GM12878 (cell line): ENCODE measurements around the gene PLA2G15. TPM values are rescaled to one million over a fixed set of nuclear protein-coding genes. Genes with fewer than 3 reads are reported as not detected.

Experiments used
- ATAC-seq: fragments of 200-7000 bp; cut with Tn5 transposase; 3 replicates; pipeline ENCODE4 v1.9.1; 2020; ENCODE audit warnings: mild to moderate bottlenecking, moderate library complexity
- BruUV-seq: library from RNA; stranded (reverse); fragments of 400-500 nt; replicated peaks from 2 replicates; lab custom pipeline; 2021; lab: Mats Ljungman, UMichigan
- CTCF ChIA-PET: fragments of 300-600 bp; sonication (Branson Sonifier 250); formaldehyde crosslinking; extraction: SDS; loops from one replicate; lab custom pipeline; 2021; ENCODE audit warnings: inconsistent platforms; lab: Yijun Ruan, JAX
- POLR2A ChIA-PET: fragments of 350-600 bp; formaldehyde crosslinking; extraction: SDS; loops from one replicate; lab custom pipeline; 2021; ENCODE audit warnings: inconsistent platforms; lab: Charles Lee
- RAD21 ChIA-PET: fragments of 300-600 bp; sonication (Branson Sonifier 250); formaldehyde crosslinking; loops from one replicate; lab custom pipeline; 2023; ENCODE audit warnings: antibody characterized with exemption; ENCODE audit not compliant: unreplicated experiment; lab: Charles Lee
- SMC1A ChIA-PET: fragments of 300-600 bp; sonication (Branson Sonifier 250); formaldehyde crosslinking; loops from one replicate; lab custom pipeline; 2023; ENCODE audit not compliant: unreplicated experiment, uncharacterized antibody; lab: Charles Lee
- DNase-seq: peaks from one replicate; pipeline ENCODE4 v3.0.0-alpha.2; 2011; ENCODE audit warnings: low read depth, low spot score
- FAIRE-seq: peaks from 3 replicates; lab custom pipeline; 2011; peaks lifted over from hg19 to GRCh38; lab: Jason Lieb, UNC
- H2AFZ ChIP-seq: 2 replicates; pipeline ENCODE4 v1.6.0; 2011; ENCODE audit warnings: low read depth, low read length, control low read depth; ENCODE audit not compliant: control insufficient read depth
- H3K27ac ChIP-seq: 2 replicates; pipeline ENCODE4 v1.5.1; 2011; ENCODE audit warnings: control low read depth; ENCODE audit not compliant: control insufficient read depth, insufficient read depth
- H3K27me3 ChIP-seq, 2 experiments: replicated peaks in 1 of 2; 2 replicates each; pipeline versions ENCODE4 v1.6.0 to v1.6.1; 2011; ENCODE audit warnings: low read length in 1 of 2; ENCODE audit not compliant: control insufficient read depth in 2 of 2, insufficient read depth in 2 of 2
- H3K36me3 ChIP-seq, 2 experiments: 2 replicates each; pipeline ENCODE4 v1.5.1; 2011; ENCODE audit warnings: low read length in 1 of 2; ENCODE audit not compliant: control insufficient read depth in 2 of 2, insufficient read depth in 2 of 2
- H3K4me1 ChIP-seq: 2 replicates; pipeline ENCODE4 v1.6.1; 2011; ENCODE audit warnings: mild to moderate bottlenecking, low read length, moderate library complexity, mixed read lengths; ENCODE audit not compliant: control insufficient read depth, insufficient read depth
- H3K4me2 ChIP-seq: 2 replicates; pipeline ENCODE4 v1.6.0; 2011; ENCODE audit warnings: control low read depth; ENCODE audit not compliant: control insufficient read depth, insufficient read depth
- H3K4me3 ChIP-seq: fragments of 200-600 bp; sonication (generic); 2 replicates; pipeline ENCODE4 v1.5.1; 2016
- H3K79me2 ChIP-seq: 2 replicates; pipeline ENCODE4 v1.6.0; 2011; ENCODE audit warnings: low read length; ENCODE audit not compliant: control insufficient read depth, insufficient read depth
- H3K9ac ChIP-seq: 2 replicates; pipeline ENCODE4 v1.8.0; 2011; ENCODE audit warnings: low read length, control low read depth, mixed read lengths; ENCODE audit not compliant: control insufficient read depth, insufficient read depth
- H3K9me3 ChIP-seq: replicated peaks from 3 replicates; pipeline ENCODE4 v1.5.1; 2011; ENCODE audit warnings: mild to moderate bottlenecking, low read length; ENCODE audit not compliant: control insufficient read depth, insufficient read depth
- H4K20me1 ChIP-seq: 2 replicates; pipeline ENCODE4 v1.6.0; 2011; ENCODE audit not compliant: control insufficient read depth, insufficient read depth
- BHLHE40 ChIP-seq, 2 experiments: fragments of 450-650 bp in 1 of 2; IDR thresholded peaks; 2 replicates each; pipeline ENCODE4 v1.6.1; 2011 to 2017; ENCODE audit warnings: low read depth in 2 of 2, borderline replicate concordance in 1 of 2, improper control_type of control experiment in 1 of 2, low read length in 1 of 2, mild to moderate bottlenecking in 1 of 2
- BRCA1 ChIP-seq: IDR thresholded peaks from 2 replicates; pipeline ENCODE4 v1.6.1; 2011; ENCODE audit warnings: low read depth, low read length, improper control_type of control experiment
- E4F1 ChIP-seq: fragments of 450-650 bp; IDR thresholded peaks from 2 replicates; pipeline ENCODE4 v1.6.1; 2018; ENCODE audit warnings: borderline replicate concordance, mild to moderate bottlenecking; ENCODE audit not compliant: partially characterized antibody
- JUND ChIP-seq: IDR thresholded peaks from 2 replicates; pipeline ENCODE4 v1.6.1; 2012; ENCODE audit warnings: low read depth, mild to moderate bottlenecking, low read length, improper control_type of control experiment, moderate library complexity
- LARP7 ChIP-seq: fragments of 450-650 bp; IDR thresholded peaks from 2 replicates; pipeline ENCODE4 v1.6.1; 2017; ENCODE audit warnings: mild to moderate bottlenecking
- NR2C1 ChIP-seq: fragments of 450-650 bp; IDR thresholded peaks from 2 replicates; pipeline ENCODE4 v1.6.1; 2017; ENCODE audit warnings: antibody characterized with exemption, mild to moderate bottlenecking, moderate library complexity
- POLR2A ChIP-seq: IDR thresholded peaks from 2 replicates; pipeline ENCODE4 v1.6.1; 2011; ENCODE audit warnings: low read depth, mild to moderate bottlenecking, low read length
- POLR2AphosphoS2 ChIP-seq: IDR thresholded peaks from 2 replicates; pipeline ENCODE4 v1.6.1; 2011; ENCODE audit warnings: low read depth, mild to moderate bottlenecking, low read length, improper control_type of control experiment, moderate library complexity
- RUNX3 ChIP-seq: IDR thresholded peaks from 2 replicates; pipeline ENCODE4 v1.6.1; 2012; ENCODE audit warnings: low read length, inconsistent platforms
- TAF1 ChIP-seq: IDR thresholded peaks from 2 replicates; pipeline ENCODE4 v1.6.1; 2011; ENCODE audit warnings: mild to moderate bottlenecking, low read depth, low read length, borderline replicate concordance
- TCF7 ChIP-seq: IDR thresholded peaks from 2 replicates; pipeline ENCODE4 v1.6.1; 2014; ENCODE audit warnings: antibody characterized with exemption, borderline replicate concordance
- WRNIP1 ChIP-seq: IDR thresholded peaks from 2 replicates; pipeline ENCODE4 v1.6.1; 2011; ENCODE audit warnings: low read depth, low read length, improper control_type of control experiment, borderline replicate concordance
- WGBS: methylation state at CpG from one replicate; pipeline ENCODE4 v1.1.6; 2016; ENCODE audit warnings: low lambda C conversion rate; ENCODE audit not compliant: insufficient replicate concordance, insufficient coverage; ENCODE audit errors: missing lambda C conversion rate; 5-methylcytosine and 5-hydroxymethylcytosine counted together
- in situ Hi-C: fragments of 300-500 bp; cut with MboI; formaldehyde crosslinking; loops from 9 replicates; pipeline ENCODE4 v1.14.3; 2018; ENCODE audit warnings: mixed read lengths
- intact Hi-C: fragments of 100-400 bp; cut with micrococcal nuclease; formaldehyde crosslinking; loops from one replicate; pipeline ENCODE4 v1.14.2; 2022; ENCODE audit not compliant: unreplicated experiment
- polyA plus RNA-seq, 11 experiments: library from polyadenylated mRNA; depleted of rRNA in 4 of 11; unstranded in 6 of 11; stranded (reverse) in 5 of 11; fragments of >200 nt; fragmentation: Nextera tagmentation in 4 of 11; fragmentation: Illumina TruSeq in 1 of 11; extraction: Ambion mirVana in 4 of 11; extraction: Trizol in 1 of 11; gene quantifications; 1 replicate in 1 of 11; 2 replicates in 10 of 11; pipeline versions ENCODE4 v1.2.1 to v1.2.3, GENCODE V29; 2011 to 2016; ENCODE audit warnings: inconsistent platforms in 2 of 11, missing spikeins in 2 of 11, low read depth in 1 of 11
- total RNA-seq, 4 experiments: library from RNA; depleted of rRNA in 3 of 4; stranded (reverse); fragments of >200 nt in 3 of 4; fragmentation: Illumina TruSeq in 1 of 4; extraction: Trizol in 1 of 4; gene quantifications; 2 replicates each; pipeline versions ENCODE4 v1.2.1 to v1.2.3, GENCODE V29; 2013 to 2021
- TF ChIP-seq, protein P1 (sequence below): fragments of 450-650 bp; IDR thresholded peaks from 2 replicates; pipeline ENCODE4 v1.6.1; 2016; ENCODE audit warnings: mild to moderate bottlenecking, moderate library complexity, borderline replicate concordance
- TF ChIP-seq, protein P2 (sequence below), 3 experiments: IDR thresholded peaks in 2 of 3; conservative IDR thresholded peaks in 1 of 3; 2 replicates each; pipeline ENCODE4 v1.5.1; 2011; ENCODE audit warnings: low read depth in 3 of 3, low read length in 3 of 3, mild to moderate bottlenecking in 3 of 3, control low read depth in 2 of 3, moderate library complexity in 2 of 3, inconsistent platforms in 1 of 3, mixed read lengths in 1 of 3; ENCODE audit not compliant: control insufficient read depth in 2 of 3, insufficient read depth in 1 of 3; ENCODE audit errors: extremely low read depth in 1 of 3

The PLA2G15 gene
- total and polyA plus RNA-seq, 10 of the 15 experiments (the other 5 are each of a cell fraction or from before 2014, with no cell fraction given) = 0.31 to 9.4 (median 6.8) TPM

- no peak for FAIRE-seq
- Histone ChIP-seq H3K36me3 (peaks cover 24 to 47% of the 10 kb centered on the region in 2 experiments), H3K27ac (no peak overlapping the region), H3K4me1 (no peaks in the 10 kb centered on the region), H3K4me3 (no peak overlapping the region), H4K20me1 (no peaks in the 10 kb centered on the region; the same call in 1 of the 2 replicates), H3K9ac (no peak overlapping the region), H3K4me2 (no peak overlapping the region), H3K79me2 (no peaks in the 10 kb centered on the region; the same call in 1 of the 2 replicates), H2AFZ (no peak overlapping the region), H3K9me3 (no peaks in the 10 kb centered on the region), H3K27me3 (no peaks in the 10 kb centered on the region)
- WGBS = 84% methylated on average over 7 of the region's 7 CpGs
- ChIA-PET SMC1A (interaction anchor here (0.7 to 3.2 kb wide), 10 partner anchors 10 to 39 kb away, joined by 3 to 12 read pairs (median 4); partner anchors contain the start of gene SLC7A6), CTCF (interaction anchor here (0.8 to 2.6 kb wide), 9 partner anchors 10 to 63 kb away, joined by 3 to 15 read pairs (median 4); partner anchors contain the start of gene SLC7A6), RAD21 (interaction anchor here (0.9 to 3.3 kb wide), 5 partner anchors 10 to 39 kb away, joined by 3 to 10 read pairs (median 4); partner anchors contain the start of genes PRMT7, SLC7A6 and SLC7A6OS), POLR2A (interaction anchor here (0.8 to 1.6 kb wide), 7 partner anchors 8 to 37 kb away, joined by 3 to 5 read pairs (median 3); partner anchors contain the start of genes PRMT7, SLC7A6 and SLC7A6OS)
- intact Hi-C loops = no loop called here
- no peak for ATAC-seq
- BruUV-seq = no TSS peak
- DNase-seq = no peak
- in situ Hi-C loops = no loop called here
- TF ChIP-seq POLR2AphosphoS2 = no peak
- TF ChIP-seq LARP7 = no peak
- no peak for TF ChIP-seq NR2C1
- TF ChIP-seq JUND = no peak
- TF ChIP-seq RUNX3 = 0 out of 2 replicates have a peak, but pooled peaks have one; percentile 17
- peak; percentile 45 for TF ChIP-seq POLR2A
- TF ChIP-seq, protein P1, sequence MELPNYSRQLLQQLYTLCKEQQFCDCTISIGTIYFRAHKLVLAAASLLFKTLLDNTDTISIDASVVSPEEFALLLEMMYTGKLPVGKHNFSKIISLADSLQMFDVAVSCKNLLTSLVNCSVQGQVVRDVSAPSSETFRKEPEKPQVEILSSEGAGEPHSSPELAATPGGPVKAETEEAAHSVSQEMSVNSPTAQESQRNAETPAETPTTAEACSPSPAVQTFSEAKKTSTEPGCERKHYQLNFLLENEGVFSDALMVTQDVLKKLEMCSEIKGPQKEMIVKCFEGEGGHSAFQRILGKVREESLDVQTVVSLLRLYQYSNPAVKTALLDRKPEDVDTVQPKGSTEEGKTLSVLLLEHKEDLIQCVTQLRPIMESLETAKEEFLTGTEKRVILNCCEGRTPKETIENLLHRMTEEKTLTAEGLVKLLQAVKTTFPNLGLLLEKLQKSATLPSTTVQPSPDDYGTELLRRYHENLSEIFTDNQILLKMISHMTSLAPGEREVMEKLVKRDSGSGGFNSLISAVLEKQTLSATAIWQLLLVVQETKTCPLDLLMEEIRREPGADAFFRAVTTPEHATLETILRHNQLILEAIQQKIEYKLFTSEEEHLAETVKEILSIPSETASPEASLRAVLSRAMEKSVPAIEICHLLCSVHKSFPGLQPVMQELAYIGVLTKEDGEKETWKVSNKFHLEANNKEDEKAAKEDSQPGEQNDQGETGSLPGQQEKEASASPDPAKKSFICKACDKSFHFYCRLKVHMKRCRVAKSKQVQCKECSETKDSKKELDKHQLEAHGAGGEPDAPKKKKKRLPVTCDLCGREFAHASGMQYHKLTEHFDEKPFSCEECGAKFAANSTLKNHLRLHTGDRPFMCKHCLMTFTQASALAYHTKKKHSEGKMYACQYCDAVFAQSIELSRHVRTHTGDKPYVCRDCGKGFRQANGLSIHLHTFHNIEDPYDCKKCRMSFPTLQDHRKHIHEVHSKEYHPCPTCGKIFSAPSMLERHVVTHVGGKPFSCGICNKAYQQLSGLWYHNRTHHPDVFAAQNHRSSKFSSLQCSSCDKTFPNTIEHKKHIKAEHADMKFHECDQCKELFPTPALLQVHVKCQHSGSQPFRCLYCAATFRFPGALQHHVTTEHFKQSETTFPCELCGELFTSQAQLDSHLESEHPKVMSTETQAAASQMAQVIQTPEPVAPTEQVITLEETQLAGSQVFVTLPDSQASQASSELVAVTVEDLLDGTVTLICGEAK = no peak
- TF ChIP-seq TCF7 = no peak
- no peak for TF ChIP-seq BHLHE40 (IDR thresholded peaks at IDR 0.05; ENCODE audit: borderline replicate concordance in 1 of 2, low read depth in 2 of 2, low read length in 1 of 2)
- TF ChIP-seq, protein P2, sequence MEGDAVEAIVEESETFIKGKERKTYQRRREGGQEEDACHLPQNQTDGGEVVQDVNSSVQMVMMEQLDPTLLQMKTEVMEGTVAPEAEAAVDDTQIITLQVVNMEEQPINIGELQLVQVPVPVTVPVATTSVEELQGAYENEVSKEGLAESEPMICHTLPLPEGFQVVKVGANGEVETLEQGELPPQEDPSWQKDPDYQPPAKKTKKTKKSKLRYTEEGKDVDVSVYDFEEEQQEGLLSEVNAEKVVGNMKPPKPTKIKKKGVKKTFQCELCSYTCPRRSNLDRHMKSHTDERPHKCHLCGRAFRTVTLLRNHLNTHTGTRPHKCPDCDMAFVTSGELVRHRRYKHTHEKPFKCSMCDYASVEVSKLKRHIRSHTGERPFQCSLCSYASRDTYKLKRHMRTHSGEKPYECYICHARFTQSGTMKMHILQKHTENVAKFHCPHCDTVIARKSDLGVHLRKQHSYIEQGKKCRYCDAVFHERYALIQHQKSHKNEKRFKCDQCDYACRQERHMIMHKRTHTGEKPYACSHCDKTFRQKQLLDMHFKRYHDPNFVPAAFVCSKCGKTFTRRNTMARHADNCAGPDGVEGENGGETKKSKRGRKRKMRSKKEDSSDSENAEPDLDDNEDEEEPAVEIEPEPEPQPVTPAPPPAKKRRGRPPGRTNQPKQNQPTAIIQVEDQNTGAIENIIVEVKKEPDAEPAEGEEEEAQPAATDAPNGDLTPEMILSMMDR (IDR thresholded peaks at IDR 0.05 in 2 of 3, conservative IDR thresholded peaks at IDR 0.05 in 1 of 3; ENCODE audit: control insufficient read depth in 2 of 3, extremely low read depth in 1 of 3, insufficient read depth in 1 of 3, low read depth in 3 of 3, low read length in 3 of 3) = no peak
- no peak for TF ChIP-seq TAF1
- TF ChIP-seq BRCA1 = no peak
- no peak for TF ChIP-seq WRNIP1
- no peak for TF ChIP-seq E4F1
These were observed 55.7 kb downstream of the PLA2G15 start for GRCh38 chr16:68300734-68301459.
